ENCODE measurements around the gene ATP8B4.

ATP8B4 gene

DNA sequence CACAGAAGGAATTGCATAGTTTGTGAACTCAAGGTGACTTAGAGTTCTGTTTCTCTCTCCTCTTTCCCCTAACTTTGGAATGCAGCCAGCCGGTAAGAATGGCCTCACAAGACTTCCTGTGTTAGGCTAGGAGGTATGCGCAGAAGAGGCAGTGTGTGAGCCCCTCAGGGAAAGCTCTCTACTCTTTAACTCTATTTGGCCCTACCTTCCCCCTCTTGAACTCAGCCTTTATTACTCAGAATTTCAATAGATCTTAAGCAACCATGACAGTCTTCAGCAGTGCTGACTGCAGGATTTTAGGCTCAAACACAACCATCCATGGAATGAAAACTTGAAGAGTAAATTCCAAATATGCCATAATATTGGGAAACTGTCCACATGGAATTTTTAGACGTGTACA is 288.6 kb downstream of the ATP8B4 start:
- in situ Hi-C loops (cut with MboI; ENCODE audit: low sequenced_read_pairs): no loop called here

DNA sequence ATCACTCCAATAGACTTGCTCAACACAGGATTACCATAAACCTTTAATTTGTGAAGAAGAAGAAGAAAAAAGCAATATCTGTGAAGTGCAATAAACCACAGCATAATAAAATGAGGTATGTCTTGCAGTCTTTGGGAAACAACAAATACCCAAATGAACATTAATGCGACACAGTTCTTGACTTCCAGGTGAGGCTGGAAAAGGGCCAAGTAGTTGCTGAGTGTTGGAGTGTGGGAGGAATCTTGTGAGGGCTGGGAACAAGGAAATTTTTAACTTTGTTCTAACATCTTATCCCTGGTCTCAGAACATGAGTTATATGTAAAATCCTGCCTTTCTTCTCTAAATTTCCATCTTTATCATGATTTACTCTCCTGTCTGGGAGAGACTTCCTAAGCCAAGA is 291.7 kb downstream of the ATP8B4 start:
- in situ Hi-C loops (cut with MboI; ENCODE audit: low sequenced_read_pairs): no loop called here

DNA sequence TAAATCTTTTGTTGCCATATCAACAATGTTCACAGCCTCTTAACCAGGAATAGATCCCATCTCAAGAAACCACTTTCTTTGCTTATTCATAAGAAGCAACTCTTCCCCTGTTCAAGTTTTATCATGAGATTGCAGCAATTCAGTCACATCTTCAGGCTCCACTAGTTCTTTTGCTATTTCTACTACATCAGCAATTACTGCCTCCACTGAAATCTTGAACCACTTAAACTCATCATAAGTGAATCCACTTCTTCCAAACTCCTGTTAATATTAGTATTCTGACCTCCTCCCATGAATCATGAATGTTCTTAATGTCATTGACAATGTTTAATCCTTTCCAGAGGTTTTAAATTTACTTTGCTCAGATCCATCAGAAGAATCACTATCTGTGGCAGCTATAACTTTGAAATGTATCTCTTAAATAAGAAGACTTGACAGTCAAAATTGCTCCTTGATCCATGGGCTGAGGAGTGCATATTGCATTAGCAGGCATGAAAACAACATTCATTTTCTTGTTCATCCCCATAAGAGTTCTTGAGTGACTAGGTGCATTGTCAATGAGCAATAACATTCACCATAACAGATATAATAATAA is 292.3 kb downstream of the ATP8B4 start:
- in situ Hi-C loops (cut with MboI; ENCODE audit: low sequenced_read_pairs): no loop called here

DNA sequence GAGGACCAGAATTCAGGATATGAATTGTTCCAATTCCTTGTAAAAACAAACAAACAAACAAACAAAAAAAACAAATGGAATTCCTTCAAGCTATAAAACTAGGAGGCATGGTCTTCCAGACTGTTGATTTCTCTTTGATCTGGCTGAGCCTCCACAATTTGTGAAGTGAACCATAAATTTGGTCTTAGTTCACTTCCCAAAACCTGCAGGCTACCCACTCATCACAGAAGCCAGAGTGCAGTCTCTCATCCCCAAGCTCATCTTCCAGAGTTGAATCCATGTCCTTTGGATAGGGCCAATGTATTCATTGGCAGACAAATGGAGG is 294.3 kb downstream of the ATP8B4 start:
- in situ Hi-C loops (cut with MboI; ENCODE audit: low sequenced_read_pairs): no loop called here

DNA sequence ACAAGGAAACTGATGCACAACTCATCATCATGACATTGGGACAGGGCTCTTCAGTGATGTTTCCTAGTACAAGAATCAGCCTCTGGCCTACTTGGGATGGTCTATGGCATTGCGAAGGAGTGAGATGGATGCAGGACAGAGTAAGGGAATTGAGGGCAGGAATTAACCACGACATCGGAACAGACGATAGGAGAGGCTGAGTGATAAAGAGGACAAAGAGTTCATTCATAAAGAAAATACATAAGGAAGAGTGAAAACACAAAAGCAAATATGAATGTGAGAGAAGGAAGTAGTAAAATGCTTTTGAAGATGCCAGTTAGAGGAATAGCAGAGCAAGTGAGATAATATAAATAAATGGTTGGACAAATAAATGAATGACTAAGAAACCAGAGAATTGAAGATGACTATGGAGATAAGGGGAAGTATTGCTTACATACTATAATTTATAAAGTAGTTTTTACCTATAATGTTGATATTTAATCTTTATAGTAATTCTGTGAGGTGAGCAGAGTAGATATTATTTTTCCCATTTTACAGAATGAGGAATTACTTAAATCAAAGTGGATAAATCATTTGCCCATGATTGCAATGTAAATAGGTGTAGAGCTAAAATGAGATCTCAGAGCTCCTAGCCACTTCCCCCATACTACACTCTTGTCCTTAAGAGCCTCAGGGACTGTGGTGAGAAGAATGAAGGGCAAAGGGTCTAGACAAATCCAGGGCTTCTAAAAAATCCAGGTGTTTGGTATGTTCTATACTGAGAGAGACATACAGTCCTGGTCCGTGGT is 294.9 kb downstream of the ATP8B4 start:
- in situ Hi-C loops (cut with MboI; ENCODE audit: low sequenced_read_pairs): no loop called here

DNA sequence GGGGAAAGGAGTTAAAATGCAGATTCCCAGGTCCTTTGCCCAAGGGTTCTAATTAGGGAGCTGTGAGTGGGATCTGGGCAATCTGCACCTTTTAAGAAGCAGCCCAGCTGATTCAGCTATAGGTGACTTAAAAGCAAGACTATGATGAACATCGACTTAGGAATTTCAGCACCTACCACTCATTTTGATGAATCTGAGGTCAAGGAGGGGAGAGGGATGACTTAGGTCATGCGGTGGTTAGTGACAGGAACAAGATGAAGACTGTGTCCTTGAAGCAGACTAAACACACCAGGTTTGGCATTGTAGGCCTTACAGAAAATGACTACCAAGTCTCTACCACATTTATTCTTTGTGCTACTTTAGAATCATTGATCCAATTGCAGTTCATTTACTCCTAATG is 301.9 kb downstream of the ATP8B4 start:
- in situ Hi-C loops (cut with MboI; ENCODE audit: low sequenced_read_pairs): no loop called here

DNA sequence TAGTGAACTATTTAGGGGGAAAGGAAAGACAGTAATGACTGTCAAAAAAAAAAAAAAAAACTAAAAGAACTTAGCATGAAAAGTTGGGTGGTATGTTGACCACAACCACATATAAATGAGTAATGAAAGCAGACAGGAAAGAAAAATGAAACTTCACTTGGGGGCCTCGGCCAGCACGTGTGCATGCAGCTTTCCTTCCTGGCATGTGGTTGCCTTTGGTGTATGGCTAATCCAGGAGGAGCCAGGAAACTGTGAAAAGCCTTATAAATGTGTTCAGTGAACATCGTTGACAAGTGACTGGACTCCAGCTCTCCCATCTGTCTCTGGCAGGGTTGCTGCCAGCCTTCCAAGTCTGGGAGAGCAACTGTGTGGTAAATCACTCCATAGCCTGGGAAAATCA is 303.1 kb downstream of the ATP8B4 start:
- in situ Hi-C loops (cut with MboI; ENCODE audit: low sequenced_read_pairs): no loop called here

DNA sequence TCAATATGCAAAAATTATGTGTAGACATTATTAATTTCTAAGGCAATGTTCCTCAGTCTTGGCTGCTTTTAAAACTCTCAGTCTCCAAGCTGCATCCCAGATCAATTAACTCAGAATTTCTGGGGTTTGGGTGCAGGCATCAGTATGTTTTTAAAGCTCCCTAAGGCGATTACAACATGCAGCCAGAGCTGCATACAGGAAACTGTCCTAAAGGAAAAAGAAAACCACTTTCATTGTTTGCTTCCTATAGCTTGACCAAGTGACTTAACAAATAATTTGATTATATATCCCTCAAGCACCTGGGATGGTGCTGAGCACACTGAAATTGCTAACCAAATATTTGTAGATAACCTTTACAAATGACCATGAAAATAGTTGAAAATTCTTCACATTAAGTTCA is 303.5 kb downstream of the ATP8B4 start:
- in situ Hi-C loops (cut with MboI; ENCODE audit: low sequenced_read_pairs): no loop called here

DNA sequence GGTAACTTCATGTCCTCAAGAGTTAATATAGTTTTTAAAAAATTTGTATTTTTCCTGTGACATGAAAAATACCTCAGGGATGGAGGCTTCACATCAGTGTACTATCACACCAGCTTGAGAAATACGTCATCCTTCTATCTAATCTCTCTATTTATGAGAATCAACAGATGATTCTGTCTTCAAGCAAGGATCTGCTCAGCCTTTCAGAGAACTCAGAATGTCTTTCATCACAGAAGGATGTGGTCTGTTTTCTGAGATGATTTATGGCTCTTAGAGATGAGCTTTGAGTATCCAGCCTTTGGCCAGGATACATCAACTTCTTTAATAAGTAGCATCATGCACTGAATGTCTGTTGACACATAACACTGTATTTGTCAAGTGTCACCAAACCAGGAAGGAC is 304.3 kb downstream of the ATP8B4 start:
- in situ Hi-C loops (cut with MboI; ENCODE audit: low sequenced_read_pairs): no loop called here

DNA sequence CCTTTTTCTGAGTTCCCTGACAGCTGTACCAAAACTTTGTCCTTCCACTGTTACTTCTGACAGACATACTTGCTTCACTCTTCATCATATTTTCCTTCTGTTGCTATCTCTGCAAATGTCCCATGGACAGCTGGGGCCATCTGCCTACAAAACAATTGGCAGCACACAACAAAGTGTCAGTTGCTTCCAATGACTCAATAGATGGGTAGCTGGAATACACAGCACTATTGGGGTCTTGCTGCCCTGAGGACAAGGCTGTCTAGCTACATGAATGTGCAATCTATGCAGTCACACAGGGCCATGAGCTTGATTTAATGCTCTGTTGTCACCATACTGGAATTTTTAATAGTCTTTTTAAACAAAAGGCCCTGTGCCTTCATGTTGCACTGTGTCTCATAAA is 305.4 kb downstream of the ATP8B4 start:
- in situ Hi-C loops (cut with MboI; ENCODE audit: low sequenced_read_pairs): no loop called here

DNA sequence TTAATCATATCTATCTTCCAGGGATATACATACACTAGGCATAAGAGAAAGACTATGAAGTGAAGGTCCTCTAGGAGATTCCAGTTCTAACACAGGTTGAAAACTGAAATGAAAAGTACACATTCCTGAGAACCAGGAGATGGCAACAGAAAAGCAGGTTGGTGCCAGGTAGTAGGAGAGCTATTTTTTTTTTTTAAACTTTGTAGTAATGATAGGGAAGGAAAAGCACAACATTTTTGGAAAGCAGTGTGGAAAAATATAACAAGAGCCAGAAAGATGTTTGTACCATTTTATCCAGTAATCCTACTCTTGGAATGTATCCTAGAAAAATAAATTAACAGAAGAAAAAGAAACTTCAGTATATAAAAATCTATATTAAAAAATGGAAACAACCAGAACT is 308.3 kb downstream of the ATP8B4 start:
- in situ Hi-C loops (cut with MboI; ENCODE audit: low sequenced_read_pairs): no loop called here

DNA sequence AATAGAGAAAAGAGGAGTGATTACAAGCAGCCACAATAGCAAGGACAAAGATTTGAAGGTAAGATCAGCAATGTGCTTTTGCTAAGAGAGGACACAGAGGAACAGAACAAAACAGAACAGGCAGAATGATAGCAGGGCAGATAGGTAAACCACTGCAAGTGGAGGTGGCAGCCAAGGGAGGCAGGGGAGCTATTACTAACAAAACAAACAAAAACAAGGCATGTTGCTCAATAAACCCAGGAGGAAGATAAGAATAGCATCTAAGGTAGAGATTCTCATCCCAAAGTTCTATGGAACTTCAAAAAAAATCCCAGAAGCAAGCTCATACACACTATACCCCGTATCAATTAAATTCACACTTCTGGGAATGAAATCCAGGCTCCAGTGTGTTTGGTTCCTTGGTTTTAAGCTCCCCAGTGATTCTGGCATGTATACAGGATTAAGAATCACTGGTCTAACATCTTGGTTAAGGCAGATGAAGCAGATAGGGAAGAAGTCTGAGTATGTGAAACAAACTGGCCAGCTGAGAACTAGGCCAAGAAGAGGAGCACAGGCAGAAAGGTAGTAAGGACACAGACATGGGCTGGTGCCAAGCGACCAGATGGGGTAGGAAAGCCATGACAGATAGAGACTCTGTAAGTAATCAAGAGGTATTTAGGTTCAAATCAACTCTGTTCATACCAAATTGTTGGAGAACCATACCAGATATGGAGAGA is 309.0 kb downstream of the ATP8B4 start:
- in situ Hi-C loops (cut with MboI; ENCODE audit: low sequenced_read_pairs): no loop called here

DNA sequence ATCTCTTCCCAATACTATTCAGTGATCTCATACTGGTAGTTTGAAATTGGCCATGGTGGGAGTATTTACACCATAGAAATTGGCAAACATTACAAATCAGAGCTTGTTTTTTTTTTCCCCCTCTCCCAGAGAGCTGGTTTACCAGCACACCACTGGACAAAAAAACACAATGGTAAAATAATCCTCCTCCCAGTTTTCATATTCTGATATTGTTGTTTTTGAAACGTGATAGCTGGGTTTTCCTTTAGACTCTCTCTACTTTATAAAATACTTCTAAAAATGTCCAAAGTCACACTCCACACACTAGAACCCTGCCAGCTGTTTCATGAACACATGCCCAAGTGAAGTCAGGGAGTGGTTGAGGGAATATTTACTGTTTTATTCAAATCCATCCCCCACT is 310.7 kb downstream of the ATP8B4 start:
- in situ Hi-C loops (cut with MboI; ENCODE audit: low sequenced_read_pairs): no loop called here

Measured in HL-60/S4 (cell line).